IPS-18a (cell line): ENCODE measurements around the gene LDLR.
"Not testable (repeated sequence)": the region's sequence is repeated elsewhere in the genome, so short reads cannot be mapped to it uniquely, and the experiment has no call there.

Experiments used
- H3K27ac ChIP-seq: one replicate; pipeline ENCODE4 v1.5.1; 2013; ENCODE audit warnings: low read length
- H3K27me3 ChIP-seq: one replicate; pipeline ENCODE4 v1.6.1; 2013; ENCODE audit warnings: mild to moderate bottlenecking, low read length; ENCODE audit not compliant: control insufficient read depth, insufficient read depth
- H3K36me3 ChIP-seq: one replicate; pipeline ENCODE4 v1.6.1; 2013; ENCODE audit warnings: low read depth, low read length; ENCODE audit not compliant: control insufficient read depth
- H3K4me1 ChIP-seq: one replicate; pipeline ENCODE4 v1.6.1; 2013; ENCODE audit warnings: low read depth, low read length; ENCODE audit not compliant: control insufficient read depth
- H3K4me3 ChIP-seq: one replicate; pipeline ENCODE4 v1.5.1; 2013; ENCODE audit warnings: low read length
- H3K9ac ChIP-seq: one replicate; pipeline ENCODE4 v1.6.1; 2013; ENCODE audit warnings: mild to moderate bottlenecking, low read length, moderate library complexity
- H3K9me3 ChIP-seq: one replicate; pipeline ENCODE4 v1.6.1; 2013; ENCODE audit warnings: low read depth, low read length; ENCODE audit not compliant: control insufficient read depth

Gene LDLR

DNA sequence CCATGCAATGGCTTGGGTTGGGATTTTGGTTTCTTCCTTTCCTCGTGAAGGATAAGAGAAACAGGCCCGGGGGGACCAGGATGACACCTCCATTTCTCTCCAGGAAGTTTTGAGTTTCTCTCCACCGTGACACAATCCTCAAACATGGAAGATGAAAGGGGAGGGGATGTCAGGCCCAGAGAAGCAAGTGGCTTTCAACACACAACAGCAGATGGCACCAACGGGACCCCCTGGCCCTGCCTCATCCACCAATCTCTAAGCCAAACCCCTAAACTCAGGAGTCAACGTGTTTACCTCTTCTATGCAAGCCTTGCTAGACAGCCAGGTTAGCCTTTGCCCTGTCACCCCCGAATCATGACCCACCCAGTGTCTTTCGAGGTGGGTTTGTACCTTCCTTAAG lies 42.2 kb downstream of the LDLR start:
- Histone ChIP-seq H3K9ac (no peak overlapping the region), H3K4me3 (no peak overlapping the region), H3K27ac (no peak overlapping the region), H3K4me1 (no peaks in the 10 kb centered on the region), H3K9me3 (no peaks in the 10 kb centered on the region), H3K36me3 (peaks cover 53% of the 10 kb centered on the region), H3K27me3 (no peaks in the 10 kb centered on the region)

DNA sequence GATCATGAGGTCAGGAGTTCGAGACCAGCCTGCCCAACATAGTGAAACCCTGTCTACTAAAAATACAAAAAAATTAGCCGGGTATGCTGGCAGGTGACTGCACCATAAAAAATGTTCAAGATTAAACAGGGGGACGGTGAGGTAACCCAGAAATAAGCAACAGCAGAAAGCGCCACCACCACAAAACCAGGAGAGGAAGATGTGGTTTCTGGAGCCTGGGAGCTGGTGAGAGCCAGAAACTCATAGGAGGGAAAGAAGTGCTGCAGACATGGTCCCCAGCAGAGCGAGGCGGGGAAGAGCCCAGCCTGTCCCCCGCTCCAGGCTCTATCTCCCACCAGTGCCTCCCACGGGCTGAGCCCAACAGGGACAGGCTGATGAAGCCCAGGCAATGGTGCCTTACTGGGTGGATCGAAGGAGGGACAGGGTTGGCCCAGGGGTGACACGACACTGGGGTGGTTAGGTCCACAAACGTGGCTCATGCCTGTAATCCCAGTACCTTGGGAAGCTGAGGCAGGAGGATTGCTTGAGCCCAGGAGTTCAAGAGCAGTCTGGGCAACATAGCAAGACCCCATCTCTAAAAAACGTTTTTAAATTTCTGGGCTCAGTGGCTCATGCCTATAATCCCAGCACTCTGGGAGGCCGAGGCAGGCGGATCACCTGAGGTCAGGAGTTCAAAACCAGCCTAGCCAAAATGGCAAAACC lies 47.3 kb downstream of the LDLR start:
- H3K27ac ChIP-seq, result no peak overlapping the region
- H3K4me1 ChIP-seq, result peaks cover 3% of the 10 kb centered on the region
- H3K9me3 ChIP-seq, result no peaks in the 10 kb centered on the region
- H3K9ac ChIP-seq, result no peak overlapping the region
- H3K36me3 ChIP-seq, result peaks cover 14% of the 10 kb centered on the region
- no peak overlapping the region for H3K4me3 ChIP-seq
- no peaks in the 10 kb centered on the region for H3K27me3 ChIP-seq

DNA sequence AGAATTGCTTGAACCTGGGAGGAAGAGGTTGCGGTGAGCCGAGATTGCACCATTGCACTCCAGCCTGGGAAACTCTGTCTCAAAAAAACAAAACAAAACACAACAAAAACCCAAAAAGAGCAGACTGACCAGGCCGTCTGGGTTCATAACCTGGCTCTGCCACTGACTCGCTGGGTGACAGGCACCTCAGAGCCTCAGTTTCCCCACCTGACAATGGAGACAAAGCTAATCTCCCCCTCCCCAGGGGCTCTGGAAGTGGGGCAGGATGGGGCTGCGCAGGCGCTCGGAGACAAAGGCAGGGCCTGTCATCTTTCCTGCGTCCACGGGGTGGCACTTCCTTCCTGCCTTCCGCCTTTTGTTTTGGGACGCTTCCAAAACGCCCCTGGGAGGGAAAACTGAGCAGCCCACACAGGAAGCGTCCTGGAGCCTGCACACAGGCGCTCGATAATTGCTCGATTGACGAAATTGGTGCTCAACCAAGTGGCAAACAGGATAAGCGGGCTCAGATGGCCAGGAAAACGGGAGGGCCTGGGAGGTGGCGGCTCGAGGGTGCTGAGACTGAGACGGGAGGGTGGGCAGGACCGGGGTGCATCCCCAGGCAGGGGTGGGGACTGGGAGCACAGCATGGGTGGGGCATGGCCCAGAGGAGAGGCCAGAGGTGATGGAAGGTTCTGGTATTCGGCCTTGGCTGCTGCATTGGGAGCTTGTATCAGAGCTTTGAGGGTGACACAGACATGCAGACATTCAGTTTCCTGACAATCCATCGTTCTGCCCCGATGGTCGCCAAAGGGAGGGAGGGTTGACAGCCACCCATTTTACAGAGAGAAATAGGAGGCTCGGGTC lies 48.5 kb downstream of the LDLR start:
- Histone ChIP-seq H3K4me1 (peaks cover 13% of the 10 kb centered on the region), H3K27ac (no peak overlapping the region), H3K4me3 (peak overlapping the region; percentile 58)

DNA sequence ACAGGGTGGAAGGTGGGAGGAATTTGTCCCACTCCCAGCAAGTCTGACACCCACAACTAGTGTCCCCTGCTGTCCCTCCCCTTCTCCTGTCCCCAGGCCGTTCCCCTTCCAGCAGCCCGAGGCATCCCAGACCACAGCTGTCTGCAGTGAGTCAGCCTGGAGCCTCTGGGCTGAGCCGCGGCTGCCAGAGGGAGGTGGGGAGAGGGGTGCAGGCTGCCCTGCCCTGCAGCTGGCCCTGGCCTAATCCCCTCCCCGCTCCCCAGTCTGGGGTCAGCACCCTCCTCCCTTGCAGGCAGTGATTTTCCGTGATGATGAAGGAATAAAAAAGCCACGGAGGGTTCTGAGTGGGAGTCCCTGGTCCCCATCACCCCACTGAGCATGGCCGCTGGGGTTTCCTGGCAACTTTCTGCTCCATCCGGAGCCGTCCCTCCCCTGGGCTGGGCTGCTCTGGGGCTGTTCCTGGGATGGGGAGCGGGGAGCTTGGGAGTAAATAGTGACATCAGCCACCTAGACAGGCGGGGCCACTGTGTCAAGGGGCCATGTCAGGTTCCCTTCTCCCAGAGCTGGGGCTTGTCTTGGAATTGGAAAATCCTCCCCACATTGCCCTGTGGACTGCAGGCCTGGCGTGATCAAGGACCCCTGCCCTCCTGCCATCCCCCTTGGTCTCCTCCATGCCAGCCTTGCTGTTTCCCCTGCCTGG lies 49.5 kb downstream of the LDLR start:
- no peak overlapping the region for H3K9ac ChIP-seq
- peaks cover 20% of the 10 kb centered on the region for H3K4me1 ChIP-seq
- H3K36me3 ChIP-seq, result no peaks in the 10 kb centered on the region
- H3K4me3 ChIP-seq, result no peak overlapping the region
- H3K27ac ChIP-seq, result no peak overlapping the region
- H3K27me3 ChIP-seq, result no peaks in the 10 kb centered on the region
- H3K9me3 ChIP-seq, result no peaks in the 10 kb centered on the region

More for the DNA sequence above, 48.5 kb downstream of the LDLR start:
- Histone ChIP-seq H3K9ac (peak overlapping the region; percentile 23), H3K9me3 (no peaks in the 10 kb centered on the region), H3K36me3 (peaks cover 4% of the 10 kb centered on the region), H3K27me3 (no peaks in the 10 kb centered on the region)

DNA sequence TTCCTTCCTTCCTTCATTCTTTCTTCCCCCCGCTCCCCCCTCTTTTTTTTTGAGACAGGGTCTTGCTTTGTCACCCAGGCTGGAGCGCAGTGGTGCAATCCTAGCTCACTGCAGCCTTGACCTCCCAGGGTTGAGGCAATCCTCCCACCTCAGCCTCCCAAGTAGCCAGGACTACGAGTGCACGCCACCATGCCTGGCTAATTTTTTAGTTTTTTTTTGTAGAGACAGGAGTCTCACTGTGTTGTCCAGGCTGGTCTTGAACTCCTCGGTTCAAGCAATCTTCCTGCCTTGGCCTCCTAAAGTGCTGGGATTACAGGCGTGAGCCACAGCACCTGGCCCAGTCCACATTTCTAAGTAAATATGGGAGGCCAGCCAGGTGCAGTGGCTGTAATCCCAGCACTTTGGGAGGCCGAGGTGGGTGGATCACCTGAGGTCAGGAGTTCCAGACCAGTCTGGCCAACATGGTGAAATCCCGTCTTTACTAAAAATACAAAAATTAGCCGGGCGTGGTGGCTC lies 50.8 kb downstream of the LDLR start:
- H3K27ac ChIP-seq, H3K36me3 ChIP-seq, H3K27me3 ChIP-seq, H3K9me3 ChIP-seq, H3K9ac ChIP-seq, H3K4me3 ChIP-seq: not testable (repeated sequence)
- peaks cover 21% of the 10 kb centered on the region for H3K4me1 ChIP-seq

DNA sequence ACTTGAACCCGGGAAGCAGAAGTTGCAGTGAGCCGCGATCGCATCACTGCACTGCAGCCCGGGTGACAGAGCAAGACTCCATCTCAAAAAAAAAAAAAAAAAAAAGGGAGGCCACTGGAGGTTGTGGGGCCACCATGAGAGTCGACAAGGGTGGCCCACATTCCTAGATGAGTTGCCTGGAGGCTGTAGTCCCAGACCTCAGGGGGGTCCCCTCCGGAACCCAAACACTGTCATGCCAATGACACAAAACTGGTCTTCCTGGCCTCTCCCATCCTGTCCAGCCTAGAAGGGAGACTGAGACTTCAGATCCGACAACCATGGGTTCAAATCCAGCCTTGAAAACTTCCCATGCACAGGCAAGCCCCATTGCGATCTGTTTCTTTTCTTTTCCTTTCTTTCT lies 51.6 kb downstream of the LDLR start:
- Histone ChIP-seq H3K4me1 (peaks cover 21% of the 10 kb centered on the region), H3K27me3 (no peaks in the 10 kb centered on the region), H3K36me3 (peaks cover 8% of the 10 kb centered on the region), H3K9me3 (no peaks in the 10 kb centered on the region), H3K27ac (no peak overlapping the region), H3K9ac (no peak overlapping the region), H3K4me3 (no peak overlapping the region)

DNA sequence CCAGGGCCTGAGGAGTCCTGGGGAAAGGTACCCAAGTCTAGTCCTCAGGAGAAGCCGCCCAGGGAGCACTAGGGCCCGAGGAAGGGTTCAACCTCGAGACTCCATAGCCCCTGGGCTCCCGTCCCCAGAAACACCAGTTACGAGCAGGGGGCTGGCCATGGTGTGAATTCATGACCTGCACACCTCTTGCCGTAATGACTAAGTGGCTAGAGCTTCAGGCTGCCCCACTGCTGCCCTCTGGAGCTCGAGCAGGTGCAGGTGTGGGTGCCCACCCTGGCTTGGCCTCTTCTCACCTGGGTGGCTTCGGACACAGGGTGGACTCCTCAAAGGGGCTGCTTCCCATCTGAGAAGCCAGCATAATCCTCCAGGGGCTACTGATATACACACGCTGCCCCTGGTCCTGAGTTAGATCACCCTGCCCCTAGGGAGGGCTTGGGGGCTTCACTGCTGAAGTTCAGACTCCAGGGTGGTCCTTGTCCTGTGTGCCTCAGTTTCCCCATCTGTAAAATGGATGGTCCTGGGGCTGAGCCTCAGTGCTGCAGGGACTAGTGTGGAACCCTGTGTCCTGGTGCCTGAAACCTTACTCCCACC lies 52.8 kb downstream of the LDLR start:
- peaks cover 10% of the 10 kb centered on the region for H3K36me3 ChIP-seq
- no peak overlapping the region for H3K9ac ChIP-seq
- H3K4me1 ChIP-seq, result peaks cover 21% of the 10 kb centered on the region
- no peak overlapping the region for H3K4me3 ChIP-seq
- H3K9me3 ChIP-seq, result no peaks in the 10 kb centered on the region
- no peaks in the 10 kb centered on the region for H3K27me3 ChIP-seq
- H3K27ac ChIP-seq, result no peak overlapping the region

DNA sequence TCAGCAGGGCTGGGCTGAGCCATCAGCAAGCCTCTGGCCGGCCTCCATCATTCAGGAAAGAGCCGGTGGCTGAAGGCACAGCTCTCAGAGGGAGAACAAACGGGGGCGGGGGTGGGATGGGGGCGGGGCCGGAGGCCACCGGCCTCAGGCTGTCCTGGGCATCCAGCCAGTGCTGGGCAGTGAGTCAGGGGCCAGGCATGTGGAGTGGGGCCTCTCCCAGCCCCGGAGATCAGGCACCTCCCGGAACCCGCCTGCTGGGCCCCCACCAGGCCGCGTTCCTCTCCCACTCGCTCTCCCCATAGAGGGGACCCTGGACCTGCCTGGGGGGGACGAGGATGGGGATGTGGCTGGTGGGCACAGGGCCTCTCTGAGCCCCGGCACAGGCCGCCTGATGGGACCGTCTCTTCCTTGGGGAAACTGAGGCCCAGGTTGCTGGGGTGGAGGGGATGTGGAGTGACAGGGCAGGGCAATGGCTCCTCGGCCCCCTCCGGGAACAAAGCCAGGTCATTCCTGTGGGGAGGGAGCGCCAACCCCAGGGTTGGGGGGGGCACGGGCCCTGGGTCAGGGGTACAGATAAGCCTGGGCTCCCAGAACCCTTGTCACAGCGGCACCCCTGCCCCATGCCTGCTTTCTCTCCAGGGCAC lies 53.4 kb downstream of the LDLR start:
- Histone ChIP-seq H3K36me3 (peaks cover 16% of the 10 kb centered on the region), H3K27me3 (no peaks in the 10 kb centered on the region), H3K9me3 (no peaks in the 10 kb centered on the region), H3K4me3 (peak overlapping the region; percentile 24), H3K4me1 (peaks cover 21% of the 10 kb centered on the region), H3K27ac (no peak overlapping the region), H3K9ac (peak overlapping the region; percentile 45)

DNA sequence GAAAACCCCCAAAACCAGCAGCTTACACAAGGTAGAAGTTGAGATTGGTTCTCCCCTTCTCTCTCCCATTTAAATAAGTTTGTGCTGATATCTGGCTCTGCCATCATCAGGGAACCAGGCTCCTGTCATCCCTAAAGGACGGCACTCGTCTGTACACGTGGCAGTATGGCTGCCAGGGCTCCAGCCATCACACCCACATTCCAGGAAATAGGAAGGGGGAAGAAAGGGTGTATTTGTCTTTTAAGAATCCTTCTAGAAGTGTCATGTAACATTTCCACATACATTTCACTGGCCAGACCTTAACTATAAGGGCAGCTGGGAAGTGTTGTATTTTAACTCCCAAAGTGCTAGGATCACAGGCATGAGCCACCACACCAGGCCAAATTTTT lies 56.3 kb downstream of the LDLR start:
- Histone ChIP-seq H3K4me3 (no peak overlapping the region), H3K27me3 (no peaks in the 10 kb centered on the region), H3K9me3 (no peaks in the 10 kb centered on the region), H3K36me3 (peaks cover 22% of the 10 kb centered on the region), H3K27ac (no peak overlapping the region), H3K9ac (no peak overlapping the region), H3K4me1 (peaks cover 18% of the 10 kb centered on the region)

DNA sequence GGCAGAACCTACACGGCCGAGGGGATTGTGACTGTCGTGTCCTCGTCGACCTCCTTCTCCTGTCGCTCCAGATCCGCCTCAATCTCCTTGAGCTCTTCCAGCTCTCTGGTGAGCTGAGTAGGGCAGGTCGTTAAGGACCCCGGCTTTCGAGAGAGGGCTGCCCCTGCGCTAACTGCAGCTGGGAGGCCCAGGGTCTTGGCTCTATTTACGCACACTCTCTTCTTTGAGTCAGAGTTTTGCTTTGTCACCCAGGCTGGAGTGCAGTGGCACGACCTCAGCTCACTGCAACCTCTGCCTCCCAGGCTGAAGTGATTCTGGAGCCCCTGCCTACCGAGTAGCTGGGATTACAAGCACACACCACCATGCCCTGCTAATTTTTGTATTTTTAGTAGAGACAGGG lies 58.7 kb downstream of the LDLR start:
- Histone ChIP-seq H3K36me3 (peaks cover 22% of the 10 kb centered on the region), H3K9ac (no peak overlapping the region), H3K4me1 (peaks cover 6% of the 10 kb centered on the region), H3K4me3 (no peak overlapping the region), H3K27ac (no peak overlapping the region), H3K9me3 (no peaks in the 10 kb centered on the region), H3K27me3 (no peaks in the 10 kb centered on the region)

DNA sequence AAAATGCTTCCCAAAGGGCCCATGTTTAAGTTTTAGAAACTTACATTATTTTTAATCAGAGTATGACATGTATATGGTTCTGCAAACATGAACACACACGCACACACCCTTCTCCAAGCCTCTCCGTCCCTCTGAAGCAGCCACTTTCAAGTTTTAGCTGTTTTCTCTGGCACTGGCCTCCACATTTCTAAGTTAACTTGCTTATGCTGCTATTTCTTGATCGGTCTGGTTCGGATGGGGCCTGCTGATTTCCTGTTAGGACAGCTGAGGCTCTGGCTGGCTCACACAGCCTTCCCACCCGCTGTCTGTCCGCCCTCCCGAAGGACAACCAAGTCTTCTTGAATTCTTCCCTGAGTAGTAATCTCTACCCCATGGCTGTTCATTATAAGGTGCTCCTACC lies 61.9 kb downstream of the LDLR start:
- Histone ChIP-seq H3K27ac (no peak overlapping the region), H3K4me3 (no peak overlapping the region), H3K36me3 (peaks cover 14% of the 10 kb centered on the region), H3K27me3 (no peaks in the 10 kb centered on the region), H3K9ac (no peak overlapping the region), H3K4me1 (peaks cover 4% of the 10 kb centered on the region), H3K9me3 (no peaks in the 10 kb centered on the region)
